CD4-positive, alpha-beta T cell treated with Interleukin-2 at 100 ng/mL for 4 hours (primary cell): ENCODE data around the gene HTR7.

Source experiments
- DNase-seq: peaks from one replicate; pipeline ENCODE4 v3.0.0-alpha.2; 2020; ENCODE audit warnings: low spot score

Gene HTR7

GRCh38 chr10:90740265-90740664 is 117.6 kb downstream of the HTR7 start:
- DNase-seq: no peak

- no peak for DNase-seq
These were observed 119.0 kb downstream of the HTR7 start for GRCh38 chr10:90738885-90739284.

- DNase-seq: no peak
These were observed 123.4 kb downstream of the HTR7 start for GRCh38 chr10:90734415-90734814.

GRCh38 chr10:90732581-90732980 is 125.3 kb downstream of the HTR7 start:
- DNase-seq: no peak

GRCh38 chr10:90723416-90724068 is 134.3 kb downstream of the HTR7 start:
- DNase-seq: no peak

GRCh38 chr10:90722832-90723231 is 135.0 kb downstream of the HTR7 start:
- DNase-seq: no peak

- no peak for DNase-seq
These were observed 139.7 kb downstream of the HTR7 start for GRCh38 chr10:90718182-90718581.

- DNase-seq: no peak
These were observed 145.3 kb downstream of the HTR7 start for GRCh38 chr10:90712529-90712928.

GRCh38 chr10:90709727-90710126 is 148.1 kb downstream of the HTR7 start:
- DNase-seq: no peak

- DNase-seq: no peak
These were observed 150.2 kb downstream of the HTR7 start for GRCh38 chr10:90707657-90708056.

GRCh38 chr10:90701428-90701827 is 156.4 kb downstream of the HTR7 start:
- no peak for DNase-seq

GRCh38 chr10:90695915-90696676 is 161.7 kb downstream of the HTR7 start:
- no peak for DNase-seq
